Ecto neural progenitor cell (in vitro differentiated cells): ENCODE measurements around the gene COQ3.
A peak's percentile ranks its signal among the peaks of the same experiment; 100 is the strongest.
"Not testable (repeated sequence)": the region's sequence is repeated elsewhere in the genome, so short reads cannot be mapped to it uniquely, and the experiment has no call there.

Experiments
- DNase-seq: peaks from one replicate; pipeline ENCODE4 v3.0.0-alpha.2; 2018; ENCODE audit warnings: low spot score

COQ3 gene

DNA sequence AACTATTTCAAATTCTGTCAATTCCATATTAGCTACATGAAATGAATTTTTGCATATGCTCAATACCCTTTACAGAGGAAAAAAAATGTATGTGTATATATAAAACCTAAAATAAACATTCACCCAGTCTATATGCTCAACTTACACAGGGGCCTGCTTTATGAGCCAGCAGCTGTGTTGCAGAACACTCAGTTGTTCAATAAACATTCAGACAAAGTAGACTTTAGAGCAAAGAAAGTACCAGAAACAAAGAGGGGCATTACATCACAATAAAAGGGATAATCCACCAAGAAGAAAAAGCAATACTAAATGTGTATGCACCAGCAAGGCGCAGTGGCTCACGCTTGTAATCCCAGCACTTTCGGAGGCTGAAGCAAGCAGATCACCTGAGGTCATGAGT, 9.5 kb downstream of the COQ3 start:
- DNase-seq = no peak

DNA sequence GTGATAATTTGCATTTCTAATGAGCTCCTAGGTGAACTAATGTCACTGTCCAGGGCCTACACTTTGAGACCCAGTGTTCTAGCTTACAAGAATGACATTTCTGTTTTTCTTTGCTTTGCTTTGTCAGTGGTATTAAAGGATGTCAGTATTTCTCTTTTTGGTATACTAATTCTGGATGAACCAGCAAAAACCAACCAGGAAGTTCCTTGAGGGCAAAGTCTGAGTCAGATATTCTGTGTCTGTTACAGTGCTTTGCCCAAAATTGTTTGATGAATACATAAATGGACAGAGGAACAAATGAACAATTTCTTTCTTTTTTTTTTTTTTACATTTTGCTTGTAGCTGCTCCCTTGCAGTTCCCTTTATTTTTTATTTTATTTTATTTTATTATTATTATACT, 15.4 kb downstream of the COQ3 start:
- DNase-seq = no peak

DNA sequence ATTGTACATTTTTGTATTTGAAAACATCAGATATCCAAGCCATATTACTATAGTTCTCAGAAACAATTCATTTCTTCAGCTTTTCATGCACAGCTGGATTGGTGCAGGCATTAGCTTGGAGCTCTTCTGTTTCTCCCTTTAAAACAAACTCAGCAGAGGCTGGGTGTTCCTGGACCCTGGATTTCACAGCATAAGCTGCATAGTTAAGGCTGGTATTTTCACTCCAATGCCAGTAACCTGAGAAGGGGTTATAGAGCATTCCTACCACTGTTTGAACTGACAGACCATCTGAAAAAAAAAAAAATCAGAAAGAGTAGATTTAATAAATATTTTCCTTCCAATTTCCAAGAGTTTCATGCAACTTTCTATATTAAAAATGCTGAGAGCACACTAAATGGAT, 24.5 kb downstream of the COQ3 start:
- DNase-seq = no peak

DNA sequence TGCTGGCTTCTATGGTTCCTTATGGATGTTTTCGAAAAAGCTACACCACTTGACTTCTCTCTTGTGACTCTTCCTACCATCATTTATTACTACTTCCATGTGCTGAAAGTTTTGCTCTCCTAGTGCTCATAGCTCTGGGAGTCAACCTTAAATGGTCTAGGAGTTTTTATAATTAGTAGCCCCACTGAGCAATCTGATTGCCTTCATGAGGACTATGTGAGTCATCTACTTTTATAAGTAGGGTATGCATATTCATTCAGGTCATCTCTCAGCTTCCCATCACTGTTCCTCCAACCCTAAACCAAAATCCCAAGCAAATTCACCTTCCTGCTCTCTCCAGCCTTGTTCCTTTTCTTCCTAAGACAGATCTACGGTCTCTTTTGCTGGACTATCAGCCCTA, 27.1 kb downstream of the COQ3 start:
- DNase-seq = no peak

DNA sequence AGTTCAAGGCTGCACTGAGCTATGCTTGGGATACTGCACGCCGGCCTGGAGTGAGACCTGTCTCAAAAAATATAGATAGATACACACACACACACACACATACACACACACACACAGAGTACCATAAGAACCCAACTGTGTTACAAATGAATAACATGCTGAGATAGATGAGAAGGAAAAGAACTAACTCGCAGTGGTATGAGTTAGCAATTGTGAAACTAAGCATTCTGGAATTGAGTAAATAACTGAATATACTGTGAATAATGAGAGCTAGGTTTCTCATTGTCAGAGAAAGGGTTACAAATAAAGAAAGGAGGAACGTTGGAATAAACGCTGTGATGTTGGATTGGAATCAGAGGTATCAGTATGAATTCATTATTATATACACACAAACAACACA, 30.0 kb downstream of the COQ3 start:
- no peak for DNase-seq

DNA sequence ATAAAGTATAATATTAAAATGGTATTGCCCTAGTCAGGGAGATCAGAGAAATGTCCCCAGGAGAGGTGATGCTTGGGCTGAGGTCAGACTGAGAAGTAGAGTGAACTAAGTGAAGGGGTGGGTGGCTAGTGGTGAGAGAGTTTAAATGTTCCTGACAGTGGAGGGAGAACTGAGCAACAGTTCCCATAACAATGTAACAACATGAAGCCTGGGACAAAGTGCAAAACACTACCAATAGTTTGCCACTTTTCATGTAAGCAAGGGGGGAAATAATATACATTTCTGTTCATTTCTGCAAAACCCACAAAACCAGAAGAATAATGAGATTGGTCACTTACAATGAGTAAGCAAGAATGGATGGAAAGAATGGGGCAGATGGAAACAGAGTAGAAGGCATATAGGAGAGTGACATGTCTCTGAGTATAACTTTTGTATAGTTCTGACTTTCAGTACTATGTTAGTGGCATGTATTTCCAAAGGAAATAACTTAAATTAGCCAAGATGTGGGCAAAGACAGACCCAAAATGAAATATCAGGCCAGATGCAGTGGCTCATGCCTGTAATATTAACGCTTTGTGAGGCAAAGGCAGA, 31.2 kb downstream of the COQ3 start:
- DNase-seq = no peak

DNA sequence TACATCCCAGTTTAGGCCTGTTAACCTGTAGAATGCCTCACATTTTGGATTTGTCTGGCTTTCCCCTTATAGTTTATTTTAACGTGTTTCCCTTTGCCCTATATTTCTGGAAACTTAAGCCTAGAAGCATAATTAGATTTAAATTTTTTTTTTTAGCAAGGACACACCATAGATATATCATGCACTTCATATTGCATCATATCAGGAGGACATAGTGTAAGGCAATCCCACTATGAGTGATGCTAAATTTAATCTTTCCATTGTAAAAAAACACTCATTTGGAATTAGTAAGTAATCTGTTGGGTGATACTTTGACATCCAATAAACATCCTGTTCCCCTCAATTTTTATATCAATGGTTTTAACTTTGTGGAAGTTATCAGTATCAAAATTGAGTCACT, 34.2 kb downstream of the COQ3 start:
- DNase-seq = no peak

DNA sequence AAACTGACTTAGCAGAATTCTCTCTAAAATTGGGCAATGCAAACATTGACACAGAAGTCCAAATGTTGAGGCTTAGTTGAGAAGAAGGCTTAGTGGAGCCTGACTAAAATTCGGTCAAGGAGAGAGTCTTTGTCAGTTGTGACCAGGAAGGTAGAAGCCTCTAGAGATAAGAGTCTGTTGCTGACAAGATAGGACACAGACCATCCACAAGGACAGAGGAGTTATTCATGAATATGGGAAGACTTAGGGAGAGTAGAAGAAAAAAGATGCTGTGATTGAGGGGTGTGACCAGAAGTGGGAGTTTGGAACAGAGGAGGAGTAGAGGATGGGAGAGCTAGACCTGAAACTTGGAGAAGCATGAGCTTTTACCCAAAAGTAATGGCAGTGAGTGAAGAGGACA, 37.4 kb downstream of the COQ3 start:
- no peak for DNase-seq

DNA sequence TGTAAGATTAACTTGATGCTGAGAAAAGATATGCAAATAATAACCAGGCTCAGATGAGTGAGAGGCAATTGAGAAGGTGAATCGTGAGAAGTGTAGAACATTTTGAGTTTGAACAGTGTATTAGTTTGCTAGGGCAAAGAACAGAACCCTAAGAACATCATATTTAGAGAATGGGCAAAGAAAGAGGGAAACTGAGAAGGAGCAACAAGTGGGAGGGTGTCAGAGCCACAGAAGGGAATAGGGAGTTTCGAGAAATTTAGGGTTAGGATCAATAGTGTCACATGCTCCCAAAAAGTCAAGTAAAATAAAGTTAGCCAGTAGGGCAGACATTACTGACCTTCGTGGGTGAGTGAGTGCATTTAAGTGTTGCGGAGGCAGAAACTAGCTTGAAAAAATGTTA, 39.0 kb downstream of the COQ3 start:
- no peak for DNase-seq

DNA sequence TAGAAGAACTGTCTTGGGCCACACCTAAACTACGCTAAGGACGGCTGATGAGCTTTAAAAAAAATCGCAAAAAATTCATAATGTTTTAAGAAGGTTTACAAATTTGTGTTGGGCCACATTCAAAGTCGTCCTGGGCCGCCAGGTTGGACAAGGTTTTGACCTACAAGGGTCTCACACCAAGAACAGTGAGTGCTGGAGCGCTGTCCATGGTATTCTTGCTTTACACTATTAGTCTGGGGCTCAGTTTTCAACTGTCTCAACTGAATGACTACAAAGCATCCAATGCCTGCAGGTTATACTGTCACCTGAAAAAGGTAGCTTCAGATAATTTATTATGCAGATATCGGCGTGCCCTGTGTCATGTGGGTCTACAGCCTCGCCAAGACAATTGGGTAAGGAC, 40.9 kb downstream of the COQ3 start:
- no peak for DNase-seq

DNA sequence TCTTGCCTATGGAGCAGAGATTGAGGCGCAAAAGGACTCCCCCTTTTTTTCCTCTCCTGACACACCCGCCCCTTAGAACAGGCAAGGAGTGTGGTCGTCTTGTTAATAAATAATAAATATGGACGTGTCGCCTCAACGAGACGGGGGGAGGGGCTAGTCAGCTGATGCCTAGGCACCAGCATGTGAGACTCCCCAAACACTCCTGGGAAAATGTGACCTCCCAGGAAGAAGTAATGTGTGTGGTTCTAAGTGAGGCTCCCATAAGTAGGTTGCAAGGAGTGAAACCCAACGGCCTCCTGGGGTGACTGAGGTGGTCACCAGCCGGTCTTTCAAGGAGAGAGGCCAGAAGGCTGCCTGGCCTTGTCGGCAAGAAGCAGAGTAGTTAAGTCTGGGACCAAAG, 43.4 kb downstream of the COQ3 start:
- DNase-seq = no peak

DNA sequence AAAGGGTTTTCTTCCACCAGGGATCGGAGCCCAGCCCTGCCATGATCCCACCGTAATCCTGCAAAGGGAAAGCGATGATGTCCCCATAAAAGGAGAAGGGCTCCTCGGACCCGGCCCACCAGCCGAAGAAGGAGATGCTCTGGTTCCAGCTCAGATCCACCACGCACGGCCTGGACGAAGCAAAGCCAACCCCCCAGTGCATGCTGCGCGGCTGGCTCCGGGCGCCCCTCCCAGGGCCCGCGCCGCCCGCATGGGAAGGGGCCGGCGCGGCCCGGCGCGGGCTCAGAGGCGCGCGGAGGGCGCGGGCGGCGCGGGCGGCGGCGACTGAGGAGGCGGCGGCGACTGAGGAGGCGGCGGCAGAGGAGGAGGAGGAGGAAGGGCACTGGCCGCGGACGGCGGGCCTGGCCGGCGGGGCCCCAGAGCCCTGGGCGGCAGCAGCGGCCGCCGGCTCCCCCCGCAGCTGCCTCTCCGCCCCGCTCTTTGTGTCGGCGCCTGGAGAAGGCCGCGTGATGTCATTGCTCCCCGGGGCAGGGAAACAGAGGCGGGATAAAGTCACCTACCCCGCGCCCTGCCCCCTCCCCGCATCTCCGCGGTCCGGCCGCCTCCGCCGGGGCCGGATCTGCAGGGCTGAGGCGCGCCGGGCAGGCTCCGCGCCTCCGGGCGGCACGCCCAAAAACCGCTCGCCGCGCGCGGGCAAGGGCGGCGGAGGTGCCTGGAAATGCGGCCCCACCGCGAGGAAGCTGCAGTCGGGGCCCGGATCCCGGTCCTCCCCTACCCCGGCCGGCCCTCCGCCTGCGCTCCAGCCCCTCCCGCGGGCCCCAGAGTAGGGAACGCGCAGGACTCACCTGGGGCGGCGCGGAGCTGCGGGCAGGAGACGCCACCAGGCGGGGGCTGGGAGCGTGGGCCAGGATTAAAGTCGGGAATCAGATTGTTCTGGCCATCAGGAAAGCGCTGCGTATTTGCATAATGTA, 44.5 kb downstream of the COQ3 start, which contains the start of gene FAXC:
Gene FAXC (minus strand): TSS at position 504 of the 971 bp plus-strand sequence. CDS start 302 bp downstream, at position 202.
- DNase-seq = peak; percentile 77

DNA sequence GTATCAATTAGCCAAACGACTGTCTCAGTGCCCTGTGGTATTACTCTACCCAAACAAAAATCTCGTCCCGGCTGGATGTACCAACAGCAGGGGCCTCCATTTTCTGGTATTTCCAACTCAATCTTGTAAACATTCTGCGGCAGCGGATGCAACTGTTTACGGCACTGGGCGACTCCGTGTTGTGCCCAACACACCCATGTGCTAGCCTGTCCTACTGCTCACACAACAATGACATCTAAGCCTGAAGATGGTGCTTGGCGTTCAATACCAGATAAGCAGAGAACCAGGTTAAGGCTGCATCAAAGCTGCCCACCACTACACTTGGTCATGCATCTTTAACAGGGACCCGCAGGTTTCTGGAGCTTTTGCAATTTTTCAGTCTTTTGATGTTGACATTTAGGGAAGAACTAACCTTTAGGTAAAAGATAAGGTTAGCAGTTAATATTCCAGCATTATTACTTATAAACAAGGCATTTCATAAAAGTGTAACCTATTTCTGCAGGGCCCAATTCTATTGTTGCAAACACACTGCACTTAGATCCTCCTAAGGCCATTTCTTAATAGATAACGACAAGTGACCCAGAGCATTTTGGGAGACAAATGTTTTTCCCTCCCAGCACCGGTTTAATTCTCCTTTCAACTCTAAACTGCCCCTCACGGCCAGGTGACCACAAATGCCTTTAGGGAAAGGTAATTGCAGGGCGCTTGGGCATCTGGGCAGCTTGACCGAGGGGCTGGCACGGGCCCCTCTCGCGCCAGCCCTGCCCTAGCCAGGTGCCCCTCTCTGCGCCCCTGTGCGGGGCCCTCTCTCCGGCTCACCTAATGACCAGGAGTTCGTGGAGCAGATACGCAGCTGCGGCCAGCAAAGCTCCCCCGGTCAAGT, 45.5 kb downstream of the COQ3 start:
- no peak for DNase-seq

DNA sequence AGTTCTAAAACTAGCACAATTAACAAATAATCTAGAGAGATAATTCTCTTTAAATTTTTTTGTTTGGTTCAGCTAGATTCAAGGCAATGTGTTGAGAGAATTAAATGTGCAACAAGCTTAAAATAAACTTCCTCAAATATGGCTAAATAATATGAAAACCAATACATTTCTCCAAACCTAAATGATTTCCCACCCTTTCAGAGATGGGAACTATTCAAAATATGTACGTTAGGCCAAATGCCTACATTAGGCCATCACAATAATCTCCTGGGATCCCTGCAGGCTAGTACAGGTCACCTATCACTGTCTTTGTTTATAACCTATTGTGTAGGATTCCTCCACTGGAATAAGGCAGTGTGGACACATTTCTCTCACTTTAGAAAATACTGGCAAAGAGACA, 46.2 kb downstream of the COQ3 start:
- no peak for DNase-seq

DNA sequence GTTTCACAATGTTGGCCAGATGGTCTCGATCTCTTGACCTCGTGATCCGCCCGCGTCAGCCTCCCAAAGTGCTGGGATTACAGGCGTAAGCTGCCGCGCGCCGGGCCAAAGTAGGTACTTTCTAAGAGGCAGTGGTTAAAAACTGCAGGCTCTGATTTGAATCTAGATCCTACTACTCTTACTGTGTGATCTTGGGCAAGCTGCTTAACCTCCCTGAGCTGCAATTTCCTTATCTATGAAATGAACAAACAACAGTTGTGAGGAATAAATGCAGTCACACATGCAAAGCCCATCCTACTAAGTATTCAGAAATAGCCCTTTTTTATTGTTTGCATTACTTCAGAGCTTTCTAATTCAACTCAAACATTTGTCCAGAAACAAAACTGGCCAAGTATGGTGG, 47.4 kb downstream of the COQ3 start:
- DNase-seq = no peak

DNA sequence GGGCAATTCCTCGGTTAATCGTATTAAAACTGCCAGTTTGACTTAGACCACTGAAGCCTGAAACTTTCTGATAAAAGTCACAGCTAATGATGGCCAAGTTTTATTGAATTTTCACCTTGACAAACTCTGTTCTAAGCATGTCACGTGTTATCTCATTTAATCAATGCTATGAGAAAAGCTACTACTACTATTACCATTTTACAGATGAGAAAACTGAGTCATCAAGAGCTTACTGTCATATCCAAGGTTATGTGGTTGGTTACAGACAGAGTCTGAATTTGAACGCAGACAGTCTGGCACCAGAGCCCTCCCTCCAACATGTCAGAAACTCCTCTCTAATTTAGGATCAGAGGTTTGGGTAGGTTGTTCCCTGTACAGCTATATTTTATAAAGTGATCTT, 48.8 kb downstream of the COQ3 start:
- no peak for DNase-seq

DNA sequence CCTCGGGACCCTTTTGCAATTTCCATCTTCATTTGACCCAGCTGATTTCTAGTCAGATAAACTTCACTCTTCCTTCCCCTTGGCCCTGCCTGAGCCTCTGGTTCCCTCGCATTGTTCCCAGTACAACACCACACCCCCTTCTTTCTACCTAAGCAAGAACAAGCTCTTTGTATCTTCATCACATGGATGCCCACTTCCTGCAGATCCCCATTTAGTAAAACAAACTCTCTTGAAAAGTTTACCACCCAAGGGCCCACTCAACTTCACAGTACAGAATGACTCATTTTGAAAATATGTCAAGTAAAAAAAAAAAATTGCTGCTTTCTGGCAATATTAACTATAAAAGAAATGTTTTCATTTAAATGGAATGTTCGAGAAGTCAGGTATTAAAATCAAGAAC, 49.7 kb downstream of the COQ3 start:
- DNase-seq = no peak

DNA sequence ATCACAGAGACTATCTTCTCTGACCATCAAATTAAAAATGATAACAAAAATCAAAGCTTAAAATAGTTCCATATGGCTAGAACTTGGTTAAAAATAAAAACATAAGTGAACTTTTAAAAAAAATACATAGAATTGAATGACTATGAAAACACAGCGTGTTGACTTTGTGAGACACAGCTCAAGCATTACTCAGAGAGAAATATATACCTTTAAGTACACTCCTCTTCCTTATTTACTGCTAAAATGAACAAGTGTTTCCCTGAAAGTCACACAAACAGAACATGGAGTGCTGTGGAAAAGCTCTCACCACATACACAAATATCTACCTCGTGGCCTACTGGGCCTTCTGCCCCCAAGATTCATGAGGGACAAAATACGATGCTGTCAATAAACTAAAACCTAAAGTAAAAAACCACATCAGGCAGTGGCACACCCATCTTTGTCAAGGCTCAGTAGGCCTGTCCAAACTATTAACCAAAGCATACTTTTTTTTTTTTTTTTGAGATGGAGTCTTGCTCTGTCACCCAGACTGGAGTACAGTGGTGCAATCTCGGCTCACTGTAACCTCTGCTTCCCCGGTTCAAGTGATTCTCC, 52.0 kb downstream of the COQ3 start:
- no peak for DNase-seq

DNA sequence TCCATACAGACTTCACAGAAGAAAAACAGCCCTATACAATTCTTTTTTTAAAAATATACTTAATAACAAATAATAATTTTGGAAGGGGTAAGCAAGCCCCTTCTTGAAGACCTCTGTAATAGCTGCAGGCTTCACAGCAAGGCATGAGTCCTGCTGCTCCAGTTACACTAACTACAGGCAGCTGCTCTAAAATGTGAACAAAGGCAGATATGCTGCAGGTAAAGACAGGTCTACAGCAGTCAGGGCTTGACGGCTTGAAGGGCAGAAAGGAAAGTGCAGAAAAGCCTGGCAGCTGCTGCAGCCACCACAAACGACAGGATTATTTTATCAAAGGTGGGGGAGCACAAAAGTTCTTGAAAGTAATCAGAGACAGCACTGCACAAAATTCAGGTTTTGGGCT, 55.8 kb downstream of the COQ3 start:
- no peak for DNase-seq

DNA sequence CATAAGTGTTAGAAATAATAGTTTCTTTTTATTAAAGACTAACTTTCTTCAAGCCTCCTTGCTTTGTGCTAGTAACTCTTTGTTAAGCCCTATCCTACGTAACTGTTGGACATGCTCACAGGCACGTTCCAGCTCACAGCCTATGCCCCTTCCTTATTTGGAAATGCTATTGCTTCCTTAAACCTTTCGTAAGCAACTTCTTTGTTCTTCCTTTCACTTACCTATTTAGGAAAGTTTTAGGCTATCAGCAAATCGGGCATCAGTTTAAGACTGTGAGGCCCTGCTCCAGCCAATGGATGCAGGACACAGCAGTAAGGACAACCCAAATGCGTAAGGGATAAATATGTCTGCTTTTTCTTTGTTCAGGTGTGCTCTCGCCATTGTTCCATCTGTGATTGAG, 58.7 kb downstream of the COQ3 start:
- not testable (repeated sequence) for DNase-seq

DNA sequence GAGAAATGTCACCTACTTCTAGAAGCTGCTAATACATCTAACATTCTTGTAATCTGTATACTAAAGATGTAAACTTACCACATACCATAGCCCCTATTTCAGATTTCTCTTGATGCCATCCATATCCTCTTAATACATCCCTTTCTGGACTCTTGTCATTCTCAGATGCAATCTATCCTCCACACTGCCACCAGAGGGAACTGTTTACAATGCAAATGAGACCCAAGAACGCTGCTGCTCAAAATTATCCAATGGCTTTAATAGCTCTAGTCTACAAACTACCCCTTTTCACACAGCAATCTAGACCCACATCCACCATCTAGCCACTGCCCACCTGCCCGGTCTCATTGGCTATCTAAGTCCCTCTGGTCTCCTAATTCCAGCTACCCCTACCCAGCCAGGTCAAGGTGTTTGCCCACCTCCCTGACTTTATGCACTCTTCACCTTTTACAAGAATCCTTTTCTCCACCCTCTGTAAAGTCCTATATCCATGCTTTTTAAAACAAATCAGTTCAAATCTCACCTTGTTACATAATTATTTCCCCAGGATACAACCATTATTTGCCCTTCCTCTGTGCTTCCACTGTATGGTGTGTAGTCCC, 59.4 kb downstream of the COQ3 start:
- no peak for DNase-seq

DNA sequence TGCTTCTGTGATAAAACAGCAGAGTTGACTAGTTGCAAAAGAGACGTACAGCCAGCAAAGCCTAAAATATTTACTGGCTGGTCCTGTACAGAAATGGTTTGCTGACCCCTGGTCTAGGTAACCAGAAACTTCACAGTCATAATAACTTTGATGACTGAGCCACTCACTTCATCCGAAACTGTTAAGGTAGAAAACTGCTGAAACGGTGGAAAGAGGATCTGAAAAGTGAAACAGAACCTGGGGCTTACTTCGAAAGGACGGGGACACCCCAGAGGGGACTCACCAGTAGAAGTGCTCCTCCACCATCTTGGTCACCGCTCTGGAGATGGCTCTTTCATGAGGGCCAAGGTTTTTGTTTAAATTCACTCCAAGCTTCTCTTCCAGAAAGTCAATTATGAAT, 60.9 kb downstream of the COQ3 start:
- no peak for DNase-seq
